Neuronal stem cell (in vitro differentiated cells): ENCODE measurements around the gene C19orf81. TPM values are rescaled to one million over a fixed set of nuclear protein-coding genes. Genes with fewer than 3 reads are reported as not detected.

ENCODE experiments used
- DNase-seq: peaks from one replicate; pipeline ENCODE4 v3.0.0-alpha.2; 2013; ENCODE audit warnings: low spot score
- H2AFZ ChIP-seq: one replicate; pipeline ENCODE4 v1.6.1; 2013; ENCODE audit warnings: mild to moderate bottlenecking, low read length, inconsistent platforms
- H2AK5ac ChIP-seq: 2 replicates; pipeline ENCODE4 v1.6.1; 2013; ENCODE audit warnings: low read depth, mild to moderate bottlenecking, inconsistent platforms, low read length, moderate library complexity, mixed read lengths
- H2BK120ac ChIP-seq: 2 replicates; pipeline ENCODE4 v1.6.1; 2013; ENCODE audit warnings: low read depth, mild to moderate bottlenecking, inconsistent platforms, low read length, moderate library complexity, mixed read lengths
- H2BK12ac ChIP-seq: one replicate; pipeline ENCODE4 v1.6.1; 2013; ENCODE audit warnings: low read length, inconsistent platforms
- H2BK15ac ChIP-seq: 2 replicates; pipeline ENCODE4 v1.6.1; 2013; ENCODE audit warnings: mild to moderate bottlenecking, low read length, inconsistent platforms, mixed read lengths
- H2BK5ac ChIP-seq: one replicate; pipeline ENCODE4 v1.6.1; 2013; ENCODE audit warnings: inconsistent platforms, mild to moderate bottlenecking, low read length, moderate library complexity
- H3K14ac ChIP-seq: one replicate; pipeline ENCODE4 v1.6.1; 2013; ENCODE audit warnings: low read length, inconsistent platforms
- H3K18ac ChIP-seq: 2 replicates; pipeline ENCODE4 v1.6.1; 2013; ENCODE audit warnings: low read length, inconsistent platforms
- H3K23ac ChIP-seq: 2 replicates; pipeline ENCODE4 v1.6.1; 2013; ENCODE audit warnings: low read depth, mild to moderate bottlenecking, mixed read lengths, low read length, inconsistent platforms; ENCODE audit not compliant: poor library complexity
- H3K27ac ChIP-seq: replicated peaks from 3 replicates; pipeline ENCODE4 v1.5.1; 2013; ENCODE audit warnings: low read length, inconsistent platforms
- H3K27me3 ChIP-seq, 3 experiments: 2 replicates each; pipeline ENCODE4 v1.6.1; 2013; ENCODE audit warnings: low read length in 3 of 3, mild to moderate bottlenecking in 2 of 3, inconsistent platforms in 1 of 3, low read depth in 1 of 3, mixed read lengths in 1 of 3, moderate library complexity in 1 of 3; ENCODE audit not compliant: control insufficient read depth in 3 of 3, insufficient read depth in 3 of 3
- H3K36me3 ChIP-seq, 2 donors: replicated peaks in 1 of 2; 2 replicates each; pipeline ENCODE4 v1.6.1; 2013; ENCODE audit warnings: low read length in 2 of 2; ENCODE audit not compliant: control insufficient read depth in 2 of 2, insufficient read depth in 2 of 2
- H3K4ac ChIP-seq: 2 replicates; pipeline ENCODE4 v1.6.1; 2013; ENCODE audit warnings: inconsistent platforms, mild to moderate bottlenecking, low read length, moderate library complexity
- H3K4me1 ChIP-seq, 2 donors: 1 replicate in 1 of 2; 2 replicates in 1 of 2; pipeline ENCODE4 v1.6.1; 2013; ENCODE audit warnings: low read length in 2 of 2, low read depth in 1 of 2; ENCODE audit not compliant: control insufficient read depth in 2 of 2, insufficient read depth in 1 of 2
- H3K4me2 ChIP-seq: one replicate; pipeline ENCODE4 v1.6.1; 2013; ENCODE audit warnings: mild to moderate bottlenecking, low read length, inconsistent platforms; ENCODE audit not compliant: insufficient read depth, poor library complexity, severe bottlenecking
- H3K4me3 ChIP-seq, 2 donors: 2 replicates each; pipeline ENCODE4 v1.5.1; 2013; ENCODE audit warnings: low read length in 2 of 2, mild to moderate bottlenecking in 2 of 2, inconsistent platforms in 1 of 2, moderate library complexity in 1 of 2
- H3K79me1 ChIP-seq: one replicate; pipeline ENCODE4 v1.6.1; 2013; ENCODE audit warnings: low read depth, mild to moderate bottlenecking, inconsistent platforms, low read length, moderate library complexity
- H3K9ac ChIP-seq: one replicate; pipeline ENCODE4 v1.6.1; 2013; ENCODE audit warnings: mild to moderate bottlenecking, low read depth, low read length, inconsistent platforms; ENCODE audit not compliant: poor library complexity
- H3K9me3 ChIP-seq, 2 donors: replicated peaks in 1 of 2; 2 replicates each; pipeline versions ENCODE3 to v1.6.1; 2013; ENCODE audit warnings: low read length in 2 of 2, mild to moderate bottlenecking in 2 of 2, inconsistent platforms in 1 of 2, low read depth in 1 of 2, mixed read lengths in 1 of 2, moderate library complexity in 1 of 2; ENCODE audit not compliant: control insufficient read depth in 2 of 2, insufficient read depth in 1 of 2
- H4K8ac ChIP-seq: one replicate; pipeline ENCODE4 v1.6.1; 2013; ENCODE audit warnings: low read depth, mild to moderate bottlenecking, inconsistent platforms, low read length, moderate library complexity
- H4K91ac ChIP-seq: one replicate; pipeline ENCODE4 v1.6.1; 2013; ENCODE audit warnings: low read length, low read depth, mild to moderate bottlenecking, inconsistent platforms; ENCODE audit not compliant: poor library complexity
- WGBS, 2 donors: extraction: QIAGEN DNeasy Blood & Tissue Kit; methylation state at CpG; one replicate each; pipeline ENCODE4 v1.1.7; 2013; ENCODE audit warnings: missing lambda C conversion rate in 2 of 2, mixed read lengths in 1 of 2; ENCODE audit not compliant: insufficient read length in 2 of 2, insufficient replicate concordance in 1 of 2; ENCODE audit errors: extremely low coverage in 2 of 2; 5-methylcytosine and 5-hydroxymethylcytosine counted together
- polyA plus RNA-seq, 2 experiments: library from polyadenylated mRNA; stranded (reverse); fragments of 200-250 nt; gene quantifications; one replicate each; pipeline ENCODE4 v1.2.3, GENCODE V29; 2013

Gene C19orf81
- 32.6 TPM for polyA plus RNA-seq (2013, experiment 1 of 2)
- polyA plus RNA-seq (2013, experiment 2 of 2): 31.3 TPM

GRCh38 chr19:50649433-50650391 lies at the start of gene C19orf81:
C19orf81 (plus strand) TSS chr19:50649445; CDS start chr19:50649445, 0 bp downstream.
- Histone ChIP-seq H3K4ac (no peak within 1 kb of the TSS), H3K36me3 (no peaks in the 10 kb centered on the region), H3K18ac (peak within 1 kb of the TSS; percentile 84), H3K79me1 (no peaks in the 10 kb centered on the region), H2BK120ac (no peak within 1 kb of the TSS), H3K9ac (no peak within 1 kb of the TSS), H3K23ac (peak within 1 kb of the TSS; percentile 46), H2AK5ac (peak within 1 kb of the TSS; percentile 60), H2BK15ac (peak within 1 kb of the TSS; percentile 71), H2BK12ac (peak within 1 kb of the TSS; percentile 88), H4K91ac (no peak within 1 kb of the TSS), H3K9me3 (peaks cover 0 to 2% of the 10 kb centered on the region in 2 donors), H3K27ac (no peak within 1 kb of the TSS), H2BK5ac (no peak within 1 kb of the TSS), H2AFZ (peak within 1 kb of the TSS; percentile 83), H3K14ac (peak within 1 kb of the TSS; percentile 92), H3K4me1 (peaks cover 14% of the 10 kb centered on the region in 2 donors), H3K27me3 (peaks cover 0 to 10% (median 3%) of the 10 kb centered on the region in 3 experiments), H3K4me3 (no peak within 1 kb of the TSS), H4K8ac (peak within 1 kb of the TSS; percentile 4), H3K4me2 (no peak within 1 kb of the TSS)
- no CpG with 5 or more reads among the region's 7 CpGs for WGBS, 2 donors
- DNase-seq: peak; percentile 70

GRCh38 chr19:50601407-50602088 lies 47.7 kb upstream of the C19orf81 start:
- H2AK5ac ChIP-seq: no peak overlapping the region
- H2BK15ac ChIP-seq: no peak overlapping the region
- no peak overlapping the region for H2BK12ac ChIP-seq
- no peak overlapping the region for H3K23ac ChIP-seq
- no peak for DNase-seq
- H2BK120ac ChIP-seq: no peak overlapping the region
- peaks cover 0 to 2% of the 10 kb centered on the region in 2 donors for H3K4me1 ChIP-seq
- peaks cover 0 to 21% (median 12%) of the 10 kb centered on the region in 3 experiments for H3K27me3 ChIP-seq
- no peak overlapping the region for H4K8ac ChIP-seq
- no peak overlapping the region for H3K18ac ChIP-seq
- H3K9ac ChIP-seq: no peak overlapping the region
- H3K9me3 ChIP-seq: peaks cover 0 to 2% of the 10 kb centered on the region in 2 donors
- no peak overlapping the region for H2BK5ac ChIP-seq
- H3K14ac ChIP-seq: no peak overlapping the region
- no peaks in the 10 kb centered on the region for H3K36me3 ChIP-seq
- no peaks in the 10 kb centered on the region for H3K79me1 ChIP-seq
- WGBS, 2 donors: no CpG with 5 or more reads among the region's 11 CpGs
- H3K4ac ChIP-seq: no peak overlapping the region
- no peak overlapping the region for H4K91ac ChIP-seq
- no peak overlapping the region for H2AFZ ChIP-seq
- no peak overlapping the region for H3K4me3 ChIP-seq
- no peak overlapping the region for H3K27ac ChIP-seq
- H3K4me2 ChIP-seq: no peak overlapping the region

- no peak for DNase-seq
- H3K4me1 ChIP-seq: peaks cover 0 to 2% of the 10 kb centered on the region in 2 donors
- no peak overlapping the region for H3K23ac ChIP-seq
- no peak overlapping the region for H2BK5ac ChIP-seq
- H3K4me2 ChIP-seq: no peak overlapping the region
- H3K18ac ChIP-seq: no peak overlapping the region
- H2BK120ac ChIP-seq: no peak overlapping the region
- no peak overlapping the region for H2AK5ac ChIP-seq
- H3K36me3 ChIP-seq: no peaks in the 10 kb centered on the region
- H3K27me3 ChIP-seq: peaks cover 0 to 26% (median 16%) of the 10 kb centered on the region in 3 experiments
- H3K9ac ChIP-seq: no peak overlapping the region
- H3K4me3 ChIP-seq: no peak overlapping the region
- no peak overlapping the region for H2BK15ac ChIP-seq
- no peak overlapping the region for H2AFZ ChIP-seq
- H4K91ac ChIP-seq: no peak overlapping the region
- peaks cover under 1 to 4% of the 10 kb centered on the region in 2 donors for H3K9me3 ChIP-seq
- no peak overlapping the region for H4K8ac ChIP-seq
- no peak overlapping the region for H3K27ac ChIP-seq
- no peak overlapping the region for H3K4ac ChIP-seq
- H2BK12ac ChIP-seq: no peak overlapping the region
- WGBS, 2 donors: no CpG with 5 or more reads among the region's 5 CpGs
- H3K14ac ChIP-seq: no peak overlapping the region
- H3K79me1 ChIP-seq: no peaks in the 10 kb centered on the region
Measured at GRCh38 chr19:50602089-50602422, 47.2 kb upstream of the C19orf81 start.

GRCh38 chr19:50602496-50602895 lies 46.7 kb upstream of the C19orf81 start:
- Histone ChIP-seq H3K36me3 (no peaks in the 10 kb centered on the region), H3K4me2 (no peak overlapping the region)
- WGBS, 2 donors: no CpG with 5 or more reads among the region's 6 CpGs

More at GRCh38 chr19:50602496-50602895, 46.7 kb upstream of the C19orf81 start:
- H4K8ac ChIP-seq: no peak overlapping the region
- no peaks in the 10 kb centered on the region for H3K79me1 ChIP-seq
- peaks cover 0 to 31% (median 20%) of the 10 kb centered on the region in 3 experiments for H3K27me3 ChIP-seq
- H3K9ac ChIP-seq: no peak overlapping the region
- peaks cover 0 to 2% of the 10 kb centered on the region in 2 donors for H3K4me1 ChIP-seq
- no peak overlapping the region for H3K23ac ChIP-seq
- no peak overlapping the region for H3K18ac ChIP-seq
- H2BK5ac ChIP-seq: no peak overlapping the region
- H3K9me3 ChIP-seq: peaks cover 4 to 5% of the 10 kb centered on the region in 2 donors
- H3K27ac ChIP-seq: no peak overlapping the region
- H3K4ac ChIP-seq: no peak overlapping the region
- H2BK120ac ChIP-seq: no peak overlapping the region
- no peak overlapping the region for H4K91ac ChIP-seq
- no peak overlapping the region for H2BK15ac ChIP-seq
- H2AK5ac ChIP-seq: no peak overlapping the region
- no peak for DNase-seq
- H2BK12ac ChIP-seq: no peak overlapping the region
- no peak overlapping the region for H3K4me3 ChIP-seq
- no peak overlapping the region for H2AFZ ChIP-seq
- H3K14ac ChIP-seq: no peak overlapping the region
